Loucy (cell line): ENCODE results near the gene FAIM2.
A peak's percentile ranks its signal among the peaks of the same experiment; 100 is the strongest.

ENCODE experiments used
- H2AFZ ChIP-seq: fragments of 200-600 bp; sonication (generic); 2 replicates; pipeline ENCODE4 v1.6.0; 2016; ENCODE audit warnings: antibody characterized with exemption, mild to moderate bottlenecking, low read length, moderate library complexity
- H3F3A ChIP-seq: fragments of 200-600 bp; 2 replicates; pipeline ENCODE4 v1.6.0; 2016; ENCODE audit warnings: antibody characterized with exemption, low read depth, mild to moderate bottlenecking
- H3K27me3 ChIP-seq: fragments of 200-600 bp; sonication (generic); 2 replicates; pipeline ENCODE4 v1.6.1; 2014; ENCODE audit warnings: low read length, mild to moderate bottlenecking; ENCODE audit not compliant: insufficient read depth, poor library complexity, severe bottlenecking
- H3K36me3 ChIP-seq: fragments of 200-600 bp; sonication (generic); 2 replicates; pipeline ENCODE4 v1.6.1; 2016; ENCODE audit warnings: low read length; ENCODE audit not compliant: insufficient read depth
- H3K4me1 ChIP-seq: fragments of 200-600 bp; sonication (generic); 2 replicates; pipeline ENCODE4 v1.5.1; 2014; ENCODE audit warnings: low read length, mild to moderate bottlenecking; ENCODE audit not compliant: insufficient read depth, poor library complexity, severe bottlenecking
- H3K4me2 ChIP-seq: fragments of 200-600 bp; sonication (generic); 2 replicates; pipeline ENCODE4 v1.6.0; 2014; ENCODE audit warnings: antibody characterized with exemption, low read length, low read depth, mild to moderate bottlenecking; ENCODE audit not compliant: poor library complexity, severe bottlenecking
- H3K4me3 ChIP-seq: fragments of 200-600 bp; sonication (generic); 2 replicates; pipeline ENCODE4 v1.5.1; 2014; ENCODE audit warnings: low read length, mild to moderate bottlenecking, mixed read lengths; ENCODE audit not compliant: poor library complexity, severe bottlenecking
- H3K79me2 ChIP-seq: fragments of 200-600 bp; sonication (generic); 2 replicates; pipeline ENCODE4 v1.6.1; 2014; ENCODE audit warnings: low read length; ENCODE audit not compliant: insufficient read depth
- H3K9ac ChIP-seq: fragments of 200-600 bp; sonication (generic); 2 replicates; pipeline ENCODE4 v1.6.0; 2014; ENCODE audit warnings: mild to moderate bottlenecking, low read depth, low read length, moderate library complexity; ENCODE audit not compliant: poor library complexity, severe bottlenecking
- H3K9me2 ChIP-seq: fragments of 200-600 bp; sonication (generic); replicated peaks from 2 replicates; pipeline ENCODE4 v1.6.1; 2016; ENCODE audit warnings: low read depth, low read length, mixed read lengths
- H3K9me3 ChIP-seq: fragments of 200-600 bp; sonication (generic); 2 replicates; pipeline ENCODE4 v1.6.1; 2014; ENCODE audit warnings: mild to moderate bottlenecking, antibody characterized with exemption, low read length, low read depth; ENCODE audit not compliant: insufficient read depth
- H4K20me1 ChIP-seq: fragments of 200-600 bp; sonication (generic); 2 replicates; pipeline ENCODE4 v1.6.0; 2014; ENCODE audit warnings: antibody characterized with exemption, low read length, mild to moderate bottlenecking; ENCODE audit not compliant: insufficient read depth, poor library complexity, severe bottlenecking
- EZH2phosphoT487 ChIP-seq: fragments of 200-600 bp; IDR thresholded peaks from 2 replicates; pipeline ENCODE4 v1.6.1; 2018; ENCODE audit warnings: antibody characterized with exemption, mild to moderate bottlenecking, moderate library complexity, borderline replicate concordance
- TF ChIP-seq, protein P1 (sequence below): fragments of 200-600 bp; sonication (generic); conservative IDR thresholded peaks from 2 replicates; pipeline ENCODE4 v1.5.1; 2014; ENCODE audit warnings: mild to moderate bottlenecking, antibody characterized with exemption, low read length

Gene FAIM2

DNA sequence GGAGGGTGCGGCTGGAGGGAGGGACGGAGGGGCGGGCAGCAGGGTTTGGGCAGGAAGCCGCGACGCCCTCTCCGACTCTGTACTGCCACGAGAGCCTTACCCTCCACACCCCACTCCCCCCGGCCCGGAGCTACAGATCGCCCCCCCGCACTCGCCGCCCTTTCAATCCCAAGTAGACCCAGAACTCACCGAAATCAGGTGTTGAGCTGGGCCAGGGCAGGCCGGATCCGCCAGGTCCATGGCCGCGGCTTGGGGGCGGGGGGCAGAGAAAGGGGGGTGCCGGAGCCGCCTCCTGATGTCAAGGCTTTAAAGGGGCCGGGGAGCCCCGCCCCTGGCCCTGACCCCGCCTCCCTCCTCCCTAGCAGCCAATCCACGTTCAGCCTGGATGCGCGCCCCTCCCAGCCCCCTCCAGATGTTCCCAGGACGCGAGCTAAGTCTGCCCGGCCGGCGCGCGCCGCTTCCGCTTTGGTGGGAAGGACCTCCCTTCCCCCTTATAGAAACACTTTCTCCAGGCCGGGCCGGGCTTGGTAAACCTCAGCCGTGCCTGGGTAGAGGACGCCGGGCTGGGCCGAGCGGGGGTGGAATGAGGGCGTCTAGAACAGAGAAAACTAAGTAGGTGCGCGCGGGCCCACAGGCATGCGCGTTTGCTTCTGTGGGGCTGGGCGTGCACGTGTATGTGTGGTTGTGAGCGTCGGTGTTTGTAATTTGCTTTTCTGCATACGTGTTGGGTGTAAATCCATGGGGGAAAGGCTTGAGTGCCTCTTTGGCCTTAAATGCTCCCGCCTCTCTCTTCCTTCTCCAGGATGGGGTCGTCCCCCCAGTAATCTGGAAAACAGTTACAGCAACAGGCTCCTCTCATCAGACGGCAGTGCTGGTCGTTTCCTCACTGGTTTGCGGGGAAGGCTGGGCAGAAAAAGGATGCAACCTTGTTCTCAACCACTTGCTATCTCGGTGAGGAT is 75.3 kb downstream of the FAIM2 start, which contains the start of gene NCKAP5L:
Gene NCKAP5L, minus strand, starts transcription at position 281 of the 959 bp plus-strand sequence. CDS start 24,369 bp downstream, outside the sequence.
- Histone ChIP-seq H3K9me2 (no peaks in the 10 kb centered on the region), H3K36me3 (no peaks in the 10 kb centered on the region)

DNA sequence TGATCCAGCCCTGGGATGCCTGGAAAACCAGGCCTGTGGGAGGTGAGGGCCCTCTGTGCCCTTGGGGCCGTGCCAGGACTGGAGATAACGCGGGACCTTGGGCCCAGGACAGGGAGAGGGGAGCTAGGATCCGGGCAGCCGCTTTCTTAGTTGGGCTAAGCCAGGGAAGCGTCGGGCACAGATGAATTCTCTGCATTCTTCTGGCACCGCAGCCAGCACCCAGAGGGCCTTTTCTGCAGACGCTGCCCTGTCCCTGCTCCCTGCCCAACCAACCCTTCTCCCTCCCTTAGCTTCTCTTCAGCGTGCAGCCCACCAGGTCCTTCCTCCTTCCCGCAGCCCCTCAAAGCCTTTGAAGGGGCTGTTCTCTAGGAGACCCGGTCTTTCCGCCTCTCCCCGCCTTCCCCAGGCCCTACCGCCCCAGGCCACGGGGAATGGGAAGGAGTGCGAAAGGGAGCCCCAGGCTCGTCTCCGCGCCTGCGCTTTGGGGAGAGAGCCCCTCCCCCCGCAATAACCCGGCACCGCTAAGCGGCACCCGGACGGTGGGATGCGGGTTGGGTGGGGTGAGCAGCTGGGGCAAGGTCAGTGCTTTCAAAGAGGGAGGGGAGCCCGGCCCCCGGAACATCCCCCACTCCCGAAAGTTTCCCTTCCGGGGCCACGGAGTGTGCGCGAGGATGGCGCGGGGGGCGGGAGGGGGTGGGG is 76.2 kb downstream of the FAIM2 start:
- Histone ChIP-seq H3K9me2 (no peaks in the 10 kb centered on the region), H3K4me2 (peak overlapping the region; percentile 87), H3F3A (no peaks in the 10 kb centered on the region), H3K4me1 (peaks cover 33% of the 10 kb centered on the region), H4K20me1 (peaks cover 17% of the 10 kb centered on the region), H3K9ac (peak overlapping the region; percentile 80), H3K36me3 (no peaks in the 10 kb centered on the region), H2AFZ (peak overlapping the region; percentile 37; the same call in 1 of the 2 replicates), H3K27me3 (no peaks in the 10 kb centered on the region), H3K79me2 (peaks cover 52% of the 10 kb centered on the region), H3K9me3 (no peaks in the 10 kb centered on the region), H3K4me3 (peak overlapping the region; percentile 85)
- TF ChIP-seq, protein P1, sequence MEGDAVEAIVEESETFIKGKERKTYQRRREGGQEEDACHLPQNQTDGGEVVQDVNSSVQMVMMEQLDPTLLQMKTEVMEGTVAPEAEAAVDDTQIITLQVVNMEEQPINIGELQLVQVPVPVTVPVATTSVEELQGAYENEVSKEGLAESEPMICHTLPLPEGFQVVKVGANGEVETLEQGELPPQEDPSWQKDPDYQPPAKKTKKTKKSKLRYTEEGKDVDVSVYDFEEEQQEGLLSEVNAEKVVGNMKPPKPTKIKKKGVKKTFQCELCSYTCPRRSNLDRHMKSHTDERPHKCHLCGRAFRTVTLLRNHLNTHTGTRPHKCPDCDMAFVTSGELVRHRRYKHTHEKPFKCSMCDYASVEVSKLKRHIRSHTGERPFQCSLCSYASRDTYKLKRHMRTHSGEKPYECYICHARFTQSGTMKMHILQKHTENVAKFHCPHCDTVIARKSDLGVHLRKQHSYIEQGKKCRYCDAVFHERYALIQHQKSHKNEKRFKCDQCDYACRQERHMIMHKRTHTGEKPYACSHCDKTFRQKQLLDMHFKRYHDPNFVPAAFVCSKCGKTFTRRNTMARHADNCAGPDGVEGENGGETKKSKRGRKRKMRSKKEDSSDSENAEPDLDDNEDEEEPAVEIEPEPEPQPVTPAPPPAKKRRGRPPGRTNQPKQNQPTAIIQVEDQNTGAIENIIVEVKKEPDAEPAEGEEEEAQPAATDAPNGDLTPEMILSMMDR: no peak
- no peak for TF ChIP-seq EZH2phosphoT487

More for the DNA sequence above, 75.3 kb downstream of the FAIM2 start, which contains the start of gene NCKAP5L:
- Histone ChIP-seq H3K4me1 (peaks cover 33% of the 10 kb centered on the region), H4K20me1 (peaks cover 17% of the 10 kb centered on the region), H3K79me2 (peaks cover 43% of the 10 kb centered on the region), H3K9ac (peak within 1 kb of the TSS; percentile 80), H3K4me3 (peak within 1 kb of the TSS; percentile 85), H3K9me3 (no peaks in the 10 kb centered on the region), H3K27me3 (no peaks in the 10 kb centered on the region), H3F3A (no peaks in the 10 kb centered on the region), H2AFZ (peak within 1 kb of the TSS; percentile 92), H3K4me2 (peak within 1 kb of the TSS; percentile 87)
- no peak for TF ChIP-seq EZH2phosphoT487
- TF ChIP-seq, protein P1: no peak

DNA sequence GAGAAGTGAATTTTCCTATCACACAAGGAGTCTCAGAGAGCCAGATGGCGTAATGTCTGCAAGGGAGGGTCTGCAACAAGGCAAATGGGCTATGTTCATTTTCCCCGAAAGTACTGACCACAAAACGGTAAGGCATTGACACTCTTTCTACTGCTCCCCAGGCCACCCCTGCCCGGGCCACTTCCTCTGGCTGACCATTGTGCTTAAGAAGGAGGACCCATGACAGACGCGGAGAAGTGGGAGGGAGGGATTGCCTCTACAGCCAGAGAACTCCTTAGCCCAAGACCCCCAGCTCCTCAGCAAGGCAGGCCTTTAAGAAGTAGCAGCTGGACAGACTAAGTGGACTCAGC is 76.7 kb downstream of the FAIM2 start:
- H3F3A ChIP-seq: no peaks in the 10 kb centered on the region
- peak overlapping the region; percentile 87 for H3K4me2 ChIP-seq
- H3K27me3 ChIP-seq: no peaks in the 10 kb centered on the region
- H3K9me3 ChIP-seq: no peaks in the 10 kb centered on the region
- no peaks in the 10 kb centered on the region for H3K9me2 ChIP-seq
- H3K4me1 ChIP-seq: peaks cover 35% of the 10 kb centered on the region
- H4K20me1 ChIP-seq: peaks cover 17% of the 10 kb centered on the region
- H3K4me3 ChIP-seq: peak overlapping the region; percentile 85
- peak overlapping the region; percentile 80 for H3K9ac ChIP-seq
- H3K79me2 ChIP-seq: peaks cover 56% of the 10 kb centered on the region
- no peak overlapping the region for H2AFZ ChIP-seq
- H3K36me3 ChIP-seq: no peaks in the 10 kb centered on the region
- TF ChIP-seq, protein P1: no peak
- no peak for TF ChIP-seq EZH2phosphoT487
